Measurements from ENCODE around the gene B4GALT5.
"Not testable (repeated sequence)": the region's sequence is repeated elsewhere in the genome, so short reads cannot be mapped to it uniquely, and the experiment has no call there.

Gene B4GALT5

GRCh38 chr20:49656304-49656703, 57.4 kb downstream of the B4GALT5 start:
- peak; percentile 16 for DNase-seq

GRCh38 chr20:49653925-49654434, 59.7 kb downstream of the B4GALT5 start:
- no peak for DNase-seq

- no peak for DNase-seq
These were observed 64.0 kb downstream of the B4GALT5 start for GRCh38 chr20:49649672-49650071.

GRCh38 chr20:49647550-49647949, 66.1 kb downstream of the B4GALT5 start:
- DNase-seq = no peak

- DNase-seq = no peak
These were observed 67.2 kb downstream of the B4GALT5 start for GRCh38 chr20:49646528-49646927.

GRCh38 chr20:49646126-49646525, 67.6 kb downstream of the B4GALT5 start:
- DNase-seq = no peak

GRCh38 chr20:49644980-49645565, 68.6 kb downstream of the B4GALT5 start:
- no peak for DNase-seq

GRCh38 chr20:49642816-49643215, 70.9 kb downstream of the B4GALT5 start:
- DNase-seq = peak; percentile 43

GRCh38 chr20:49641683-49642656, 71.7 kb downstream of the B4GALT5 start:
- peak; percentile 63 for DNase-seq

GRCh38 chr20:49637046-49637637, 76.5 kb downstream of the B4GALT5 start:
- DNase-seq = no peak

GRCh38 chr20:49636447-49636846, 77.2 kb downstream of the B4GALT5 start:
- peak; percentile 94 for DNase-seq

- DNase-seq = no peak
These were observed 77.8 kb downstream of the B4GALT5 start for GRCh38 chr20:49635866-49636265.

- DNase-seq = no peak
These were observed 78.5 kb downstream of the B4GALT5 start for GRCh38 chr20:49635166-49635565.

GRCh38 chr20:49634116-49634515, 79.6 kb downstream of the B4GALT5 start:
- DNase-seq = no peak

- no peak for DNase-seq
These were observed 80.0 kb downstream of the B4GALT5 start for GRCh38 chr20:49633643-49634042.

GRCh38 chr20:49633023-49633422, 80.7 kb downstream of the B4GALT5 start:
- DNase-seq = no peak

- no peak for DNase-seq
These were observed 81.7 kb downstream of the B4GALT5 start for GRCh38 chr20:49631856-49632418.

GRCh38 chr20:49631061-49631716, 82.5 kb downstream of the B4GALT5 start:
- no peak for DNase-seq

GRCh38 chr20:49630396-49630951, 83.2 kb downstream of the B4GALT5 start:
- DNase-seq = no peak

- DNase-seq = no peak
These were observed 84.1 kb downstream of the B4GALT5 start for GRCh38 chr20:49629606-49630005.

GRCh38 chr20:49628280-49628679, 85.4 kb downstream of the B4GALT5 start:
- not testable (repeated sequence) for DNase-seq

GRCh38 chr20:49627329-49627761, 86.3 kb downstream of the B4GALT5 start:
- no peak for DNase-seq

Measured in NCI-H1105 (cell line).